ENCODE data around the gene SPATA20. TPM values are rescaled to one million over a fixed set of nuclear protein-coding genes. Genes with fewer than 3 reads are reported as not detected.
A peak's percentile ranks its signal among the peaks of the same experiment; 100 is the strongest.

The SPATA20 gene
- total and polyA plus RNA-seq, 2 of the 13 experiments (the other 11 are each of a cell fraction or from before 2014, with no cell fraction given): 36.1 to 64.8 TPM

GRCh38 chr17:50547035-50547735, at the start of gene SPATA20 (continued):
- TF ChIP-seq KLF9 (CRISPR knock-in tag; IDR thresholded peaks at IDR 0.05; ENCODE audit: low read depth) (no peak; the same call in 1 of the 2 replicates), FLYWCH1 (CRISPR knock-in tag; IDR thresholded peaks at IDR 0.05) (no peak), KIAA2018 (CRISPR knock-in tag; IDR thresholded peaks at IDR 0.05; ENCODE audit: borderline replicate concordance) (no peak), MAFF (IDR thresholded peaks at IDR 0.05; ENCODE audit: low read depth, low read length) (peak; percentile 22; the same call in 1 of the 2 replicates), CENPT (CRISPR knock-in tag; IDR thresholded peaks at IDR 0.05; ENCODE audit: low read depth) (0 out of 2 replicates have a peak, but pooled peaks have one; percentile 52), ZBTB34 (CRISPR knock-in tag; IDR thresholded peaks at IDR 0.05) (no peak), RCOR2 (CRISPR knock-in tag; IDR thresholded peaks at IDR 0.05) (no peak), ZNF83 (CRISPR knock-in tag; IDR thresholded peaks at IDR 0.05; ENCODE audit: borderline replicate concordance) (peak; percentile 67), ZNF446 (CRISPR knock-in tag; IDR thresholded peaks at IDR 0.05) (0 out of 2 replicates have a peak, but pooled peaks have one; percentile 69), FOXK1 (CRISPR knock-in tag; IDR thresholded peaks at IDR 0.05; ENCODE audit: borderline replicate concordance, low read depth) (peak; percentile 47; the same call in 1 of the 2 replicates), HINFP (CRISPR knock-in tag; IDR thresholded peaks at IDR 0.05; ENCODE audit: low read depth) (no peak), ZNF576 (CRISPR knock-in tag; IDR thresholded peaks at IDR 0.05) (no peak), ZBTB37 (CRISPR knock-in tag; IDR thresholded peaks at IDR 0.05) (no peak), ZNF580 (CRISPR knock-in tag; IDR thresholded peaks at IDR 0.05; ENCODE audit: borderline replicate concordance, low read depth) (peak; percentile 82; the same call in 1 of the 2 replicates), REXO4 (CRISPR knock-in tag; IDR thresholded peaks at IDR 0.05; ENCODE audit: borderline replicate concordance) (no peak), NFRKB (IDR thresholded peaks at IDR 0.05) (no peak)

Data from HepG2 (cell line).